HepG2 (cell line): ENCODE data around the gene LEMD2. TPM values are rescaled to one million over a fixed set of nuclear protein-coding genes. Genes with fewer than 3 reads are reported as not detected.

ENCODE experiments used
- CREB3 ChIP-seq: sonication (generic); formaldehyde crosslinking; IDR thresholded peaks from 2 replicates; pipeline ENCODE4 v1.5.0; 2020; ENCODE audit warnings: missing genetic modification reagents
- HDAC1 ChIP-seq: sonication (generic); formaldehyde crosslinking; IDR thresholded peaks from 2 replicates; pipeline ENCODE4 v1.5.1; 2020; ENCODE audit warnings: mild to moderate bottlenecking, missing genetic modification reagents
- KLF15 ChIP-seq: sonication (generic); formaldehyde crosslinking; IDR thresholded peaks from 2 replicates; pipeline ENCODE4 v1.8.1; 2023; ENCODE audit warnings: borderline replicate concordance, mild to moderate bottlenecking, inconsistent platforms, missing genetic modification reagents, mixed read lengths
- KMT2A ChIP-seq: sonication (generic); formaldehyde crosslinking; IDR thresholded peaks from 2 replicates; pipeline ENCODE4 v1.4.0; 2020; ENCODE audit warnings: missing genetic modification reagents
- MYPOP ChIP-seq: sonication (generic); formaldehyde crosslinking; IDR thresholded peaks from 2 replicates; pipeline ENCODE4 v1.8.1; 2023; ENCODE audit warnings: mild to moderate bottlenecking, moderate library complexity, missing genetic modification reagents
- NFIB ChIP-seq: sonication (generic); formaldehyde crosslinking; IDR thresholded peaks from 2 replicates; pipeline ENCODE4 v1.9.0; 2021; ENCODE audit warnings: missing genetic modification reagents, mild to moderate bottlenecking, borderline replicate concordance
- PCBP2 ChIP-seq: fragments of 200-400 bp; formaldehyde crosslinking; optimal IDR thresholded peaks from 2 replicates; pipeline ENCODE3; 2018; ENCODE audit warnings: low read length, low read depth; ENCODE audit not compliant: poor library complexity, severe bottlenecking
- PRPF4 ChIP-seq: fragments of 200-400 bp; formaldehyde crosslinking; IDR thresholded peaks from 2 replicates; pipeline ENCODE4 v1.6.1; 2016; ENCODE audit warnings: low read length, low read depth; ENCODE audit not compliant: poor library complexity, severe bottlenecking
- RBM39 ChIP-seq: fragments of 200-400 bp; formaldehyde crosslinking; IDR thresholded peaks from one replicate; pipeline ENCODE4 v1.6.1; 2018; ENCODE audit warnings: antibody characterized with exemption, mild to moderate bottlenecking, low read depth, low read length; ENCODE audit not compliant: poor library complexity, severe bottlenecking
- RFX5 ChIP-seq: IDR thresholded peaks from 2 replicates; pipeline ENCODE4 v1.6.1; 2011; ENCODE audit warnings: low read depth, low read length, improper control_type of control experiment
- RXRB ChIP-seq: IDR thresholded peaks from 2 replicates; pipeline ENCODE4 v1.6.1; 2016; ENCODE audit warnings: borderline replicate concordance, missing genetic modification reagents, missing compliant biosample characterization
- SNAPC2 ChIP-seq: sonication (generic); formaldehyde crosslinking; IDR thresholded peaks from 2 replicates; pipeline ENCODE4 v1.8.1; 2022; ENCODE audit warnings: mild to moderate bottlenecking, missing genetic modification reagents
- ZBTB10 ChIP-seq: sonication (generic); formaldehyde crosslinking; IDR thresholded peaks from 2 replicates; pipeline ENCODE4 v1.4.0; 2020; ENCODE audit warnings: missing genetic modification reagents, borderline replicate concordance
- ZNF10 ChIP-seq: sonication (generic); formaldehyde crosslinking; IDR thresholded peaks from 2 replicates; pipeline ENCODE4 v1.4.0; 2020; ENCODE audit warnings: mild to moderate bottlenecking, low read depth, missing genetic modification reagents, borderline replicate concordance
- ZNF274 ChIP-seq: sonication (generic); formaldehyde crosslinking; IDR thresholded peaks from 2 replicates; pipeline ENCODE4 v1.5.1; 2020; ENCODE audit warnings: mild to moderate bottlenecking, missing genetic modification reagents
- ZNF510 ChIP-seq: sonication (generic); formaldehyde crosslinking; IDR thresholded peaks from 2 replicates; pipeline ENCODE4 v1.4.0; 2020; ENCODE audit warnings: low read depth, mild to moderate bottlenecking, missing genetic modification reagents
- ZNF678 ChIP-seq: sonication (generic); formaldehyde crosslinking; IDR thresholded peaks from 2 replicates; pipeline ENCODE4 v1.4.0; 2020; ENCODE audit warnings: mild to moderate bottlenecking, missing genetic modification reagents
- ZNF687 ChIP-seq: sonication (generic); formaldehyde crosslinking; IDR thresholded peaks from 2 replicates; pipeline ENCODE4 v1.5.1; 2020; ENCODE audit warnings: mild to moderate bottlenecking, missing genetic modification reagents, moderate library complexity
- ZNF891 ChIP-seq: sonication (generic); formaldehyde crosslinking; IDR thresholded peaks from 2 replicates; pipeline ENCODE4 v1.5.0; 2020; ENCODE audit warnings: mild to moderate bottlenecking, missing genetic modification reagents
- ZSCAN9 ChIP-seq: IDR thresholded peaks from 2 replicates; pipeline ENCODE4 v1.6.1; 2016; ENCODE audit warnings: borderline replicate concordance
- ZZZ3 ChIP-seq: sonication (generic); formaldehyde crosslinking; IDR thresholded peaks from 2 replicates; pipeline ENCODE4 v1.4.0; 2020; ENCODE audit warnings: missing genetic modification reagents, mild to moderate bottlenecking, borderline replicate concordance
- polyA plus RNA-seq, 8 experiments: library from polyadenylated mRNA; depleted of rRNA in 3 of 8; stranded (reverse) in 7 of 8; unstranded in 1 of 8; fragments of >200 nt; fragmentation: Illumina TruSeq in 4 of 8; extraction: Trizol in 4 of 8; gene quantifications; 2 replicates each; pipeline versions ENCODE4 v1.2.1 to v1.2.3, GENCODE V29; 2011 to 2016; ENCODE audit warnings: low read depth in 4 of 8, missing spikeins in 1 of 8, mixed read lengths in 1 of 8; ENCODE audit not compliant: insufficient read depth in 1 of 8
- total RNA-seq, 5 experiments: library from RNA; depleted of rRNA; stranded (reverse); fragments of >200 nt; fragmentation: Illumina TruSeq; extraction: Trizol; gene quantifications; 2 replicates each; pipeline ENCODE4 v1.2.3, GENCODE V29; 2016; ENCODE audit warnings: low read depth in 1 of 5

The LEMD2 gene
- total and polyA plus RNA-seq, 2 of the 13 experiments (the other 11 are each of a cell fraction or from before 2014, with no cell fraction given): 45.2 to 62.9 TPM

GRCh38 chr6:33812669-33813068 lies 23.7 kb upstream of the LEMD2 start (continued):
- no peak for TF ChIP-seq MYPOP
- TF ChIP-seq KLF15 (CRISPR knock-in tag): peak; percentile 89
- TF ChIP-seq NFIB (CRISPR knock-in tag): no peak
- peak; percentile 68; the same call in 1 of the 2 replicates for TF ChIP-seq RXRB
- TF ChIP-seq ZSCAN9: peak; percentile 99
- no peak for TF ChIP-seq HDAC1
- TF ChIP-seq ZNF10 (CRISPR knock-in tag): no peak
- TF ChIP-seq ZBTB10 (CRISPR knock-in tag): peak; percentile 82
- TF ChIP-seq RFX5: no peak
- TF ChIP-seq ZNF274 (CRISPR knock-in tag): peak; percentile 81; the same call in 1 of the 2 replicates
- peak; percentile 72; the same call in 1 of the 2 replicates for TF ChIP-seq ZNF510
- peak; percentile 65; the same call in 1 of the 2 replicates for TF ChIP-seq ZNF678 (CRISPR knock-in tag)
- TF ChIP-seq ZNF687 (CRISPR knock-in tag): peak; percentile 56
- TF ChIP-seq ZNF891 (CRISPR knock-in tag): peak; percentile 60; the same call in 1 of the 2 replicates
- TF ChIP-seq PRPF4: no peak
- 0 out of 2 replicates have a peak, but pooled peaks have one; percentile 76 for TF ChIP-seq CREB3 (CRISPR knock-in tag)
- no peak for TF ChIP-seq ZZZ3 (CRISPR knock-in tag)
- TF ChIP-seq KMT2A: no peak
- TF ChIP-seq PCBP2: no peak
- TF ChIP-seq SNAPC2: 0 out of 2 replicates have a peak, but pooled peaks have one; percentile 47
- no peak for TF ChIP-seq RBM39
